GM12878 (cell line): ENCODE results near the gene CENPH. TPM values are rescaled to one million over a fixed set of nuclear protein-coding genes. Genes with fewer than 3 reads are reported as not detected.
A peak's percentile ranks its signal among the peaks of the same experiment; 100 is the strongest.

Experiments
- CTCF ChIP-seq, 3 experiments: IDR thresholded peaks in 2 of 3; conservative IDR thresholded peaks in 1 of 3; 2 replicates each; pipeline ENCODE4 v1.5.1; 2011; ENCODE audit warnings: low read depth in 3 of 3, low read length in 3 of 3, mild to moderate bottlenecking in 3 of 3, control low read depth in 2 of 3, moderate library complexity in 2 of 3, inconsistent platforms in 1 of 3, mixed read lengths in 1 of 3; ENCODE audit not compliant: control insufficient read depth in 2 of 3, insufficient read depth in 1 of 3; ENCODE audit errors: extremely low read depth in 1 of 3
- CUX1 ChIP-seq: IDR thresholded peaks from 2 replicates; pipeline ENCODE4 v1.6.1; 2012; ENCODE audit warnings: improper control_type of control experiment, low read depth, low read length; ENCODE audit not compliant: insufficient replicate concordance
- FOXK2 ChIP-seq: fragments of 450-650 bp; IDR thresholded peaks from 2 replicates; pipeline ENCODE4 v1.6.1; 2017; ENCODE audit warnings: mild to moderate bottlenecking, moderate library complexity
- GABPA ChIP-seq: IDR thresholded peaks from 2 replicates; pipeline ENCODE4 v1.6.1; 2014; ENCODE audit warnings: antibody characterized with exemption, low read depth, mild to moderate bottlenecking, inconsistent platforms
- JUNB ChIP-seq: IDR thresholded peaks from 2 replicates; pipeline ENCODE4 v1.6.1; 2016; ENCODE audit warnings: antibody characterized with exemption, mild to moderate bottlenecking
- MYB ChIP-seq: fragments of 150-350 bp; IDR thresholded peaks from 2 replicates; pipeline ENCODE4 v1.6.1; 2014; ENCODE audit warnings: mild to moderate bottlenecking, low read depth, low read length, borderline replicate concordance
- POLR2A ChIP-seq: IDR thresholded peaks from 2 replicates; pipeline ENCODE4 v1.6.1; 2011; ENCODE audit warnings: low read depth, mild to moderate bottlenecking, low read length
- SMC3 ChIP-seq: IDR thresholded peaks from 2 replicates; pipeline ENCODE4 v1.6.1; 2011; ENCODE audit warnings: low read length, improper control_type of control experiment, borderline replicate concordance
- SP1 ChIP-seq: IDR thresholded peaks from one replicate; pipeline ENCODE4 v1.6.1; 2011; ENCODE audit warnings: low read depth, low read length
- STAT1 ChIP-seq: fragments of 450-650 bp; conservative IDR thresholded peaks from 2 replicates; pipeline ENCODE4 v1.6.1; 2014; ENCODE audit warnings: antibody characterized with exemption, mild to moderate bottlenecking
- TAF1 ChIP-seq: IDR thresholded peaks from 2 replicates; pipeline ENCODE4 v1.6.1; 2011; ENCODE audit warnings: mild to moderate bottlenecking, low read depth, low read length, borderline replicate concordance
- TBL1XR1 ChIP-seq: IDR thresholded peaks from 2 replicates; pipeline ENCODE4 v1.6.1; 2012; ENCODE audit warnings: low read depth, low read length, improper control_type of control experiment
- USF2 ChIP-seq: IDR thresholded peaks from 2 replicates; pipeline ENCODE4 v1.6.1; 2011; ENCODE audit warnings: low read depth, low read length, improper control_type of control experiment, borderline replicate concordance
- YY1 ChIP-seq: IDR thresholded peaks from 2 replicates; pipeline ENCODE4 v1.6.1; 2011; ENCODE audit warnings: low read depth, mild to moderate bottlenecking, low read length
- ZBTB40 ChIP-seq: fragments of 450-650 bp; IDR thresholded peaks from 2 replicates; pipeline ENCODE4 v1.6.1; 2016; ENCODE audit warnings: mild to moderate bottlenecking, moderate library complexity, borderline replicate concordance
- polyA plus RNA-seq, 11 experiments: library from polyadenylated mRNA; depleted of rRNA in 4 of 11; unstranded in 6 of 11; stranded (reverse) in 5 of 11; fragments of >200 nt; fragmentation: Nextera tagmentation in 4 of 11; fragmentation: Illumina TruSeq in 1 of 11; extraction: Ambion mirVana in 4 of 11; extraction: Trizol in 1 of 11; gene quantifications; 1 replicate in 1 of 11; 2 replicates in 10 of 11; pipeline versions ENCODE4 v1.2.1 to v1.2.3, GENCODE V29; 2011 to 2016; ENCODE audit warnings: inconsistent platforms in 2 of 11, missing spikeins in 2 of 11, low read depth in 1 of 11
- total RNA-seq, 4 experiments: library from RNA; depleted of rRNA in 3 of 4; stranded (reverse); fragments of >200 nt in 3 of 4; fragmentation: Illumina TruSeq in 1 of 4; extraction: Trizol in 1 of 4; gene quantifications; 2 replicates each; pipeline versions ENCODE4 v1.2.1 to v1.2.3, GENCODE V29; 2013 to 2021

The CENPH gene
- total and polyA plus RNA-seq, 10 of the 15 experiments (the other 5 are each of a cell fraction or from before 2014, with no cell fraction given) = 7.3 to 65.6 (median 45.9) TPM

- TF ChIP-seq CUX1 (no peak), MYB (no peak), TAF1 (peak; percentile 34; the same call in 1 of the 2 replicates), YY1 (no peak), GABPA (no peak), JUNB (no peak), SMC3 (no peak), FOXK2 (no peak), TBL1XR1 (no peak), CTCF (IDR thresholded peaks at IDR 0.05 in 2 of 3, conservative IDR thresholded peaks at IDR 0.05 in 1 of 3; ENCODE audit: control insufficient read depth in 2 of 3, extremely low read depth in 1 of 3, insufficient read depth in 1 of 3, low read depth in 3 of 3, low read length in 3 of 3) (0 out of 6 replicates have a peak, but pooled peaks of 1 of the 3 experiments have one; percentile 3), STAT1 (no peak), ZBTB40 (peak; percentile 62; the same call in 1 of the 2 replicates), USF2 (peak; percentile 78), POLR2A (peak; percentile 90), SP1 (peak; percentile 94)
These were observed 22.5 kb upstream of the CENPH start, which contains the start of gene CCNB1 (continued) for GRCh38 chr5:69166686-69167492.
